HG02870 (cell line): Measurements from ENCODE around the gene CXCL8.
"Not testable (repeated sequence)": the region's sequence is repeated elsewhere in the genome, so short reads cannot be mapped to it uniquely, and the experiment has no call there.

Experiments
- ATAC-seq: cut with Tn5 transposase; IDR thresholded peaks from one replicate; pipeline ENCODE4 v1.9.1; 2021; ENCODE audit warnings: mild to moderate bottlenecking, moderate library complexity; ENCODE audit not compliant: unreplicated experiment

Gene CXCL8

GRCh38 chr4:73743281-73743680 lies 2.9 kb downstream of the CXCL8 start:
- ATAC-seq: no peak

- no peak for ATAC-seq
Observed at GRCh38 chr4:73743795-73744194, 3.4 kb downstream of the CXCL8 start.

- ATAC-seq: no peak
Observed at GRCh38 chr4:73744203-73744602, 3.8 kb downstream of the CXCL8 start.

GRCh38 chr4:73750730-73751129 lies 10.4 kb downstream of the CXCL8 start:
- ATAC-seq: no peak

- peak; percentile 91 for ATAC-seq
Observed at GRCh38 chr4:73751166-73751565, 10.8 kb downstream of the CXCL8 start.

- no peak for ATAC-seq
Observed at GRCh38 chr4:73751830-73752229, 11.5 kb downstream of the CXCL8 start.

- no peak for ATAC-seq
Observed at GRCh38 chr4:73752424-73752823, 12.1 kb downstream of the CXCL8 start.

- ATAC-seq: no peak
Observed at GRCh38 chr4:73753215-73753614, 12.8 kb downstream of the CXCL8 start.

- no peak for ATAC-seq
Observed at GRCh38 chr4:73754934-73755333, 14.6 kb downstream of the CXCL8 start.

GRCh38 chr4:73759357-73759756 lies 19.0 kb downstream of the CXCL8 start:
- ATAC-seq: no peak

GRCh38 chr4:73761856-73762255 lies 21.5 kb downstream of the CXCL8 start:
- no peak for ATAC-seq

- ATAC-seq: no peak
Observed at GRCh38 chr4:73762409-73762808, 22.0 kb downstream of the CXCL8 start.

GRCh38 chr4:73763877-73764276 lies 23.5 kb downstream of the CXCL8 start:
- ATAC-seq: no peak

GRCh38 chr4:73764513-73764912 lies 24.1 kb downstream of the CXCL8 start:
- ATAC-seq: no peak

- ATAC-seq: no peak
Observed at GRCh38 chr4:73765296-73765695, 24.9 kb downstream of the CXCL8 start.

GRCh38 chr4:73770917-73771316 lies 30.5 kb downstream of the CXCL8 start:
- ATAC-seq: no peak

- no peak for ATAC-seq
Observed at GRCh38 chr4:73772363-73772762, 32.0 kb downstream of the CXCL8 start.

GRCh38 chr4:73774406-73774805 lies 34.0 kb downstream of the CXCL8 start:
- ATAC-seq: not testable (repeated sequence)

GRCh38 chr4:73776321-73776729 lies 36.0 kb downstream of the CXCL8 start:
- no peak for ATAC-seq

GRCh38 chr4:73777612-73778011 lies 37.2 kb downstream of the CXCL8 start:
- ATAC-seq: no peak

GRCh38 chr4:73780243-73780642 lies 39.9 kb downstream of the CXCL8 start:
- no peak for ATAC-seq

GRCh38 chr4:73780834-73781233 lies 40.5 kb downstream of the CXCL8 start:
- no peak for ATAC-seq

- ATAC-seq: no peak
Observed at GRCh38 chr4:73788411-73788810, 48.0 kb downstream of the CXCL8 start.
